ENCODE results near the gene FGF1.
A peak's percentile ranks its signal among the peaks of the same experiment; 100 is the strongest.

The FGF1 gene

GRCh38 chr5:142685418-142686209 lies at the start of gene FGF1:
Gene FGF1 (minus strand): TSS chr5:142686090. CDS start chr5:142614127, 71,963 bp downstream.
- no peak for DNase-seq

GRCh38 chr5:142727735-142728047 lies 41.8 kb upstream of the FGF1 start:
- DNase-seq, result no peak

GRCh38 chr5:142726188-142726731 lies 40.4 kb upstream of the FGF1 start:
- DNase-seq, result no peak

- DNase-seq, result no peak
Measured at GRCh38 chr5:142725231-142726187, 39.6 kb upstream of the FGF1 start.

- DNase-seq, result no peak
Measured at GRCh38 chr5:142724821-142725220, 38.9 kb upstream of the FGF1 start.

GRCh38 chr5:142722896-142723295 lies 37.0 kb upstream of the FGF1 start:
- no peak for DNase-seq

- no peak for DNase-seq
Measured at GRCh38 chr5:142722146-142722545, 36.3 kb upstream of the FGF1 start.

- DNase-seq, result peak; percentile 48
Measured at GRCh38 chr5:142720641-142721271, 34.9 kb upstream of the FGF1 start.

- DNase-seq, result no peak
Measured at GRCh38 chr5:142719836-142720370, 34.0 kb upstream of the FGF1 start.

- peak; percentile 47 for DNase-seq
Measured at GRCh38 chr5:142717582-142718215, 31.8 kb upstream of the FGF1 start.

GRCh38 chr5:142716963-142717362 lies 31.1 kb upstream of the FGF1 start:
- DNase-seq, result peak; percentile 25

GRCh38 chr5:142715291-142715690 lies 29.4 kb upstream of the FGF1 start:
- DNase-seq, result no peak

- peak; percentile 77 for DNase-seq
Measured at GRCh38 chr5:142713121-142713706, 27.3 kb upstream of the FGF1 start.

GRCh38 chr5:142703153-142703552 lies 17.3 kb upstream of the FGF1 start:
- DNase-seq, result no peak

GRCh38 chr5:142701673-142702311 lies 15.9 kb upstream of the FGF1 start:
- DNase-seq, result no peak

GRCh38 chr5:142700566-142700965 lies 14.7 kb upstream of the FGF1 start:
- no peak for DNase-seq

- DNase-seq, result peak; percentile 56
Measured at GRCh38 chr5:142699184-142699720, 13.4 kb upstream of the FGF1 start.

- DNase-seq, result no peak
Measured at GRCh38 chr5:142698447-142699183, 12.7 kb upstream of the FGF1 start.

GRCh38 chr5:142697356-142698255 lies 11.7 kb upstream of the FGF1 start:
- DNase-seq, result no peak
